HuH-7.5 (cell line): Measurements from ENCODE around the gene CPD.
"Not testable (repeated sequence)": the region's sequence is repeated elsewhere in the genome, so short reads cannot be mapped to it uniquely, and the experiment has no call there.

Source experiments
- DNase-seq: peaks from one replicate; pipeline ENCODE4 v3.0.0; 2011; ENCODE audit warnings: low spot score

The CPD gene

DNA sequence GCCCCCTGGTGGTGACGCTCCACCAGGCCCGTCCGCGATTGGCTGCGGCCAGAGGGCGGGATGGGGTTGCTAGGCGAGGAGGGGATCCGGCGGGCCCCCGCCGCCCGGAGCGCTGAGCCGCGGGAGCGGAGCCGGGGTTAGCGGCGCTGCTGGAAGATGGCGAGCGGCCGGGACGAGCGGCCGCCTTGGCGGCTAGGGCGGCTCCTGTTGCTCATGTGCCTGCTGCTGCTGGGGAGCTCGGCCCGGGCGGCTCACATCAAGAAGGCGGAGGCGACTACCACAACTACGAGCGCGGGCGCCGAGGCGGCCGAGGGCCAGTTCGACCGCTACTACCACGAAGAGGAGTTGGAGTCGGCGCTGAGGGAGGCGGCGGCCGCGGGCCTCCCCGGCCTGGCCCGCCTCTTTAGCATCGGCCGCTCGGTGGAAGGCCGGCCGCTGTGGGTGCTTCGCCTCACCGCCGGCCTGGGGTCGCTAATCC lies at the start of gene CPD:
Gene CPD, plus strand, starts transcription at position 103 of the 478 bp plus-strand sequence. Its CDS starts 54 bp downstream, at position 157.
- DNase-seq, result peak; percentile 84

DNA sequence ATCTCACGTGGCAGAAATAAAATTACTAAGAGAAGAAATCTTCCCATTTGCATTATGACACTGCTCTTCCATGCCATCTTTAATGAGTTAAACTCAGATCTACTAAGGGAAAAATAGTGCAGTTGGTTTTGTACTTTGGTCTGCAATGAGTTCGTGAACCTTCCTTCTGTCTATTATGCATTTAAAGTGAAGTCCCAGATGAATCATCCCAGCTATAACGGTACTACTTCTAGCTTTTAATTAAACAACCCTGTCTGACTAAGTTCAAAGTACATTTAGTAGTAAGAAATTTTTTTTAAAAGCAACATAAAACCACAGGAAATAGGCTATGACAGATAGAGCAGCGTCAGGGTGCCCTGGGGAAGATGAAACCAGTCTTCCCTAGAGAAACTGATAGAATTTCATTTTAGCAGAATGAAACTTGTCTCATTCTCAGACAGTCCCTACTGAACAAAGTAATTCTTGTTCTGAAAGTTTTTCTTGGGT lies 46.6 kb upstream of the CPD start:
- DNase-seq, result no peak

DNA sequence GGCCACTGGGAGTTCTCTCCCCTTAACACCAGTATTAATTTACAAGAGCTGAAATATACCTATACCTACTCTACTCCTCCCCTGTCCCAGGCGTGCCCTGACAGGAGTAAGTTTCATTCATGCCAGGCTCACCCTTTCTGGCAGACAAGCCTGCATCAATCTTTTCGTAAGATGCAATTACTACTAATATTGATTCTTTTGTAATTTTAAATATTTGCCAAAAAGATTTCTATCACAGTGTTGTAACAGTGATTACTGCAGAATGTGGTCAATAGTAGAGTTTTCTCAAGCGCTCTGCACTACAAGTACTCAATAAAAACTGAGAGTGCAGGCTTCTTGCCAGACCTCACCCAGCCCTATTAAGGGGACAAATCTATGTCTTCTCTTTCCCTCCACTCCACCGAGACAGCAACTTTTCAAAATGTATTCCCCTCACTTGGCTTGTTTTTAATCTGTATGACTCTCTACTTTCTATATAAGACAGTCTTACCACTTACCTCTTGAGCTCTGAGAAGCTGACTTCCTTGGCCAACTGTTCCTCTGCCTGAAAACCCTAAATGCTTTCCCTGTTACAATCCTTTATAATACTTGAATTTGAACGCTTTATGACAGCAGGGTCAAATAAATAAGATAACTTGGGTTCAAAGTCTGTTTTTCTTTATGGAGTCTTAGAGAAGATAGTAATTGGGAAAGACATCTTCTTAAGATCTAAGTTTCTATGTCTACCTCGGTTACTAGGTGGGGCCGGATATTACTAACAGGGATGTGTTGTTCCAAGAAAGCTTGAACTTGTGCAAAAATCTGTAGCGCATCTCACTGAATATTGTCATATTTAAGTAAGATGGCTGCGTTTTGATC lies 45.0 kb upstream of the CPD start, which contains the start of gene TMIGD1:
Gene TMIGD1, minus strand, starts transcription at position 555 of the 858 bp plus-strand sequence. CDS start 1,924 bp downstream, outside the sequence.
- DNase-seq, result no peak

DNA sequence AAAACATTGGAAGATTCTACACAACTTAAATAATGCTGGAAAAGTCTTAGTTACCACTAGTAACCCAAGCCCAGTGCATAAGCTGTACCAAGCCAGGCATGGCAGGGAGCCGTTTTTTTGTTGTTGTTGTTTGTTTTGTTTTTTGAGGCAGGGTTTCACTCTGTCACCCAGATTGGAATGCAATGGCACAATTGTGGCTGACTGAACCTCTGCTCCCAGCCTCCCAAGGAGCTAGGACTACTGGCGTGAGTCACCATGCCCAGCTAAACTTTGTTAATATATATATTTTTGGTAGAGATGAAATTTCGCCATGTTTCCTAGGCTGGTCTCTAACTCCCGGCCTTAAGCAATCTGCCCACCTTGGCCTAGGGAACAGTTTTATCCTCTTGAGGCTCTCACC lies 44.3 kb upstream of the CPD start:
- no peak for DNase-seq

GRCh38 chr17:30336369-30337171 lies 42.2 kb upstream of the CPD start:
- DNase-seq, result peak; percentile 33

- no peak for DNase-seq
Observed at GRCh38 chr17:30337393-30337999, 41.2 kb upstream of the CPD start.

- no peak for DNase-seq
Observed at GRCh38 chr17:30339086-30339485, 39.6 kb upstream of the CPD start.

- DNase-seq, result no peak
Observed at GRCh38 chr17:30340801-30341356, 37.8 kb upstream of the CPD start.

DNA sequence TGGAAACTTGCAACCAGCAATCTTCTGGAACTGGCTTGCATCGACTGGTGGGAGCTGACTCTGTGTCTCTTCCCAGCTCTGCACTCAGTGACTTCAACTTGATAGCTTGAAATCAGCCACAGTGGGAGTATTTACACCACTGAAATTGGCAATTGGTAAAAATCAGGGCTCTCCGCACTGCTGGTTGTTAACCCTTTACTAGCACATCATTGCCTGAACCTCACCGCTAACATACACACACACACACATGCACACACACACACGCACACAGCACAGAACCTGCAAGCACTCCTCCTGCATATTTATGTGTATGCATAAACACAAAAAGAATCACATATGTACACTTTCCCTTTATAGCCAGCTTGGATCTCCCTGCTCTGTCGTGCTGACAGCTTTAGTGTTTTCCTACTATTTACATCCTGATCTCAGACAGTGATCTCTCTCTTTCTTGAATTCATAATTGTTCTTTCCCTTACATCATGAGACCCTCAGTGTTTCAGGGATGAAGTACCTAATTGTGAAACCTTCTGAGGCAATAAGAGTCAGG lies 37.0 kb upstream of the CPD start:
- DNase-seq, result no peak

DNA sequence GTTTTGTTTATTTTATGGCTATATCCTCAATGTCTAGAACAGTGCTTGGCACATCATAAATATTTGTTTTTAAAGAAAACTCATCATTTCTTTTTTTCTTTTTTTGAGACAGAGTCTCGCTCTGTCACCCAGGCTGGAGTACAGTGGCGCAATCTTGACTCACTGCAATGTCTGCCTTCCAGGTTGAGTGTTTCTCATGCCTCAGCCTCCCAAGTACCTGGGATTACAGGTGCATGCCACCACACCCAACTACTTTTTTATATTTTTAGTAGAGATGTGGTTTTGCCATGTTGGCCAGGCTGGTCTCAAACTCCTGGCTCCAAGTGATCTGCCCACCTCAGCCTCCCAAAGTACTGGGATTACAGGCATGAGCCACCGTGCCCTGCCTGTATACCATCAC lies 35.5 kb upstream of the CPD start:
- not testable (repeated sequence) for DNase-seq

DNA sequence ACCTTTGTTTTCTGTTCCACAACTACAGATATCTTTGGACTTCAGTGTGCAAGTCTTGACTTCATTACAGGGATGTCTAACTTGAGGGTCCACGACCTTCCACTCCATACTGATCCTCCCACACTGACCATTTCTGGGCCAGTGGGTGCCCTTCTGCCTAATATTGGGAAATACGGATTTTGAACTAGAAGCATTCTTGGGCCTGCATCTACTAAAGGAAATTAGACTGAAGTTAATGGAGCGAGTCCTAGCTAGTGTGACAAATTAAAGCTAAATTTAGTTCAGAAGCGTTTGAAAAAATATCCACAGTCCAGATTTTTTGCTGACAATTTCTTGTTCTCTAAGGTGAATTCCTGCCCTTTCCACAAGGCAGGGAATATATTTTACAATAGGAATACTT lies 34.9 kb upstream of the CPD start:
- DNase-seq, result no peak

DNA sequence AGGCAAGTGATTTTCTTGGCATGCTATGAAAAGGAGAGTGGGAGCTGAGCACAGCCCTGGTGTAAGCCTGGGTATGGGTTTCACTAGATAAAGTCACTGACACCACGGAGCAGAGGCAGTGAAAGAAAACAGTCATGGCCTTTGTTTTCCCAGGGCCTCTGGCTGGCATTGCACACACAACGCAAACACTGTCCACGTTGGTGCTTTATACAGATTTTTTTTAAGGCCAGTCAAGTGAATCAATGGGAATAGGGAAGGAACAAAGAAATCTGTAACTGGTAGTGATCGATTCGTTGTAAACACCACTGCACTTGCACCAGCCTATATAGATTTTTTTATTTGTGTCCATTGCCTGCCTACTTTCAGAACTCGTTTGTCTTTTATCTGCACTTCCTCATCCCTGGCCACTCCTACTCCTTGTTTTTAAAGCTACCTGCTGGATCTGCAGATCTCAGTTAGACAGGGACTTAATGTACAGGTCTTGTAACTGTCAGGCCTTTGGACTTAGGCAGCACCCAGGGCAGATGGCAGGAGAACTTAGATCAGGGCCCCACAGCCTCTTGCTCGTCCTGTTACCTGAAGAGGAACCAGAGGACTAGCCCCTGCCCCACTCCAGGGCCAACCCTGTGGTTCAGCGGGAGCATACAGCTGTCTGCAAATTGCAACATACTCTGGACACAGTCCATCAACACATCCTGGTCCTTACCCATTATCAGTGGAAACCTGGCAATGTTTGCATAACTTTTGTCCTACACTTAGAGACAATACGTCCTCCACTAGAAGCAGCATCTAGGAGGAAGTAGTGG lies 34.2 kb upstream of the CPD start:
- peak; percentile 39 for DNase-seq

DNA sequence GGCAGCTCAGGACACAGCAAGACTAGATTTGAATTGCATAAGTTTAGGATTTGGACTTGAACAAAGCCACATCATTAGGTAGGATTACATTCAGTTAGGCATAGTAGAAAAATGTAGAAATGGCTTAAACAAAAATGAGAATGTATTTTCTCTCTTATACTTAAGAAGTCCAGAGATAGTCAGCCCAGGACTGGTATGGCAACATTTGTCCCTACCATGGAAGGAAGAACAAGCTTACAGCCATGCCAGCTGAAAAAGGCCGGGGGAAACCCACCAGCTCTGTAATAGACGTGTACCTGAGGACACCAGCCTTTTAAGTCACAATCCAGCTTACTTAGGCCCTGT lies 33.7 kb upstream of the CPD start:
- no peak for DNase-seq

DNA sequence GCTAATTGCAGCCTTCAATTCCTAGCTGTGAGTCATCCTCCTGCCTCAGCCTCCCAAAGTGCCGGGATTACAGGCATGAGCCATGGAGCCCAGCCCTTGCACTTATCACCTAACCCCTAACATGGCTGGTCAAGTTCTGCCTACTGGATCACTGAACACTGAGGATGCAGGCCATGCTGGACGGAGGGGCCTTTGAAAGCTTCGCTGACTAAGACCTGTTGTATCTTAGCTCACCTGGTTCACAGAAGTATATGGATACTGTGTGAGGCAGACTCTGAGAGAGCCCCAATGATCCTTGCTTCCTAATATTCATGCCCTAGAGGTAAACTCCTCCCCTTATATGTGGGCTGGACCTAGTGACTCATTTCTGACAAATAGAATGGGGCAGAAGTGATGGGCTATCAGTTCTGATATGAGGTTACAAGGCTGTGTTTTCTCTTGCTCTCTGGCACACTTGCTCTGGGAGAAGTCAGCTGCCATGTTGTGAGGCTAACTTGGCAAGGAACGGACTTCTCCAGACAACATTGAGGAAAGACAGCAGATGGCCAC lies 33.1 kb upstream of the CPD start:
- no peak for DNase-seq

- DNase-seq, result no peak
Observed at GRCh38 chr17:30346221-30346795, 32.4 kb upstream of the CPD start.

GRCh38 chr17:30347488-30347887 lies 31.2 kb upstream of the CPD start:
- DNase-seq, result no peak

- no peak for DNase-seq
Observed at GRCh38 chr17:30349252-30349651, 29.5 kb upstream of the CPD start.

- DNase-seq, result not testable (repeated sequence)
Observed at GRCh38 chr17:30351263-30351662, 27.5 kb upstream of the CPD start.

- no peak for DNase-seq
Observed at GRCh38 chr17:30351735-30352134, 27.0 kb upstream of the CPD start.

DNA sequence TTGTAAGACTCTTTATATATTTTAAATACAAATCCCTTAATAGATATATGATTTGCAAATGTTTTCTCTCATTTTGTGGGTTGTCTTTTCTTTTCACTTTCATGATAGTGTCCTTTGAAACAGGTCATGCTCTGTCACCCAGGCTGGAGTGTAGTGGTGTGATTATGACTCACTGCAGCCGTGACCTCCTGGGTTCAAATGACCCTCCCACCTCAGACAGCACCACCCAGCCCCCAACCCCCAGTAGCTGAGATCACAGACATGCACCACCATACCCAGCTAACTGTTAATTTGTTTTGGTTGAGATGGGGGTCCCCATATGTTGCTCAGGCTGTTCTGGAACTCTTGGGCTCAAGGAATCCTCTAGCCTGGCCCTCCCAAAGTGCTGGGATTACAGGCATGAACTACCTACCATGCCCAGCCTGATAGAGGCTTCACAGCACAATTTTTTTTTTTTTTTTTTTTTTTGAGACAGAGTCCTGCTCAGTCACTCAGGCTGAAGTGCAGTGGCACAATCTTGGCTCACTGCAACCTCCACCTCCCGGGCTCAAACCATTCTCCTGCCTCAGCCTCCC lies 26.4 kb upstream of the CPD start:
- DNase-seq, result no peak
